ENCODE results near the gene MITD1. TPM values are rescaled to one million over a fixed set of nuclear protein-coding genes. Genes with fewer than 3 reads are reported as not detected.

The MITD1 gene
- total RNA-seq, 4 donors from 2014 or later: 5.0 to 30.6 (median 24.0) TPM

DNA sequence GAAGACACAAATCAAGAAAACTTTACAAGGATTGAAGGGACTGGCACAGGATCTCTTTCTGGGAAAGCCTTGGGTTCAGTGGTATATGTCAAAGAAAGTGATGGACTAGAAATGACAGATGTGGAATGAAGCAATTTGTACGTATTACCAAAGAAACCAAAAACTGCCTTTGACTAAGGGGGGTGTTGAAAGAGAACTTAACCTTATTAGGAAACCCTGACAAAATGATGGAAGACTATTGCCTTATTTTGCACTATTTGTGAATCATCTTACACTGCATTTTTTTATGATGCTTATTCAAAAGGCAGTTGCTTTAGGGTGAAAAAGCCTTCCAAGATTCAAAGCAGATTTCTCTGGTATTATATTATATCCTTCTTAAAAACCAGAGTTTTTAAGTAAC lies 30.2 kb downstream of the MITD1 start:
- Histone ChIP-seq H3K27me3 (no peaks in the 10 kb centered on the region), H3K27ac (no peak overlapping the region), H3K36me3 (no peaks in the 10 kb centered on the region), H3K4me3 (no peak overlapping the region), H3K9me3 (no peaks in the 10 kb centered on the region), H3K4me1 (peaks cover 3 to 10% (median 7%) of the 10 kb centered on the region in 4 donors)
- 87 to 100% methylated on average over 1 of the region's 1 CpG for WGBS, 2 donors (ENCODE audit: low coverage in 1 of 2)
- in situ Hi-C loops (cut with MboI; ENCODE audit: low pct_ligation_motif_present in 1 of 4, low pct_unique_long_range_greater_than_20kb in 1 of 4, low sequenced_read_pairs in 3 of 4): no loop called here
- TF ChIP-seq EP300 (IDR thresholded peaks at IDR 0.05; ENCODE audit: low read depth) (no peak), POLR2AphosphoS5 (IDR thresholded peaks at IDR 0.05) (no peak), POLR2A (IDR thresholded peaks at IDR 0.05) (no peak)
- TF ChIP-seq, protein P1, sequence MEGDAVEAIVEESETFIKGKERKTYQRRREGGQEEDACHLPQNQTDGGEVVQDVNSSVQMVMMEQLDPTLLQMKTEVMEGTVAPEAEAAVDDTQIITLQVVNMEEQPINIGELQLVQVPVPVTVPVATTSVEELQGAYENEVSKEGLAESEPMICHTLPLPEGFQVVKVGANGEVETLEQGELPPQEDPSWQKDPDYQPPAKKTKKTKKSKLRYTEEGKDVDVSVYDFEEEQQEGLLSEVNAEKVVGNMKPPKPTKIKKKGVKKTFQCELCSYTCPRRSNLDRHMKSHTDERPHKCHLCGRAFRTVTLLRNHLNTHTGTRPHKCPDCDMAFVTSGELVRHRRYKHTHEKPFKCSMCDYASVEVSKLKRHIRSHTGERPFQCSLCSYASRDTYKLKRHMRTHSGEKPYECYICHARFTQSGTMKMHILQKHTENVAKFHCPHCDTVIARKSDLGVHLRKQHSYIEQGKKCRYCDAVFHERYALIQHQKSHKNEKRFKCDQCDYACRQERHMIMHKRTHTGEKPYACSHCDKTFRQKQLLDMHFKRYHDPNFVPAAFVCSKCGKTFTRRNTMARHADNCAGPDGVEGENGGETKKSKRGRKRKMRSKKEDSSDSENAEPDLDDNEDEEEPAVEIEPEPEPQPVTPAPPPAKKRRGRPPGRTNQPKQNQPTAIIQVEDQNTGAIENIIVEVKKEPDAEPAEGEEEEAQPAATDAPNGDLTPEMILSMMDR (IDR thresholded peaks at IDR 0.05): no peak
- intact Hi-C loops (cut with DNase I; ENCODE audit: low total_unique reads): no loop called here
- no peak for DNase-seq

DNA sequence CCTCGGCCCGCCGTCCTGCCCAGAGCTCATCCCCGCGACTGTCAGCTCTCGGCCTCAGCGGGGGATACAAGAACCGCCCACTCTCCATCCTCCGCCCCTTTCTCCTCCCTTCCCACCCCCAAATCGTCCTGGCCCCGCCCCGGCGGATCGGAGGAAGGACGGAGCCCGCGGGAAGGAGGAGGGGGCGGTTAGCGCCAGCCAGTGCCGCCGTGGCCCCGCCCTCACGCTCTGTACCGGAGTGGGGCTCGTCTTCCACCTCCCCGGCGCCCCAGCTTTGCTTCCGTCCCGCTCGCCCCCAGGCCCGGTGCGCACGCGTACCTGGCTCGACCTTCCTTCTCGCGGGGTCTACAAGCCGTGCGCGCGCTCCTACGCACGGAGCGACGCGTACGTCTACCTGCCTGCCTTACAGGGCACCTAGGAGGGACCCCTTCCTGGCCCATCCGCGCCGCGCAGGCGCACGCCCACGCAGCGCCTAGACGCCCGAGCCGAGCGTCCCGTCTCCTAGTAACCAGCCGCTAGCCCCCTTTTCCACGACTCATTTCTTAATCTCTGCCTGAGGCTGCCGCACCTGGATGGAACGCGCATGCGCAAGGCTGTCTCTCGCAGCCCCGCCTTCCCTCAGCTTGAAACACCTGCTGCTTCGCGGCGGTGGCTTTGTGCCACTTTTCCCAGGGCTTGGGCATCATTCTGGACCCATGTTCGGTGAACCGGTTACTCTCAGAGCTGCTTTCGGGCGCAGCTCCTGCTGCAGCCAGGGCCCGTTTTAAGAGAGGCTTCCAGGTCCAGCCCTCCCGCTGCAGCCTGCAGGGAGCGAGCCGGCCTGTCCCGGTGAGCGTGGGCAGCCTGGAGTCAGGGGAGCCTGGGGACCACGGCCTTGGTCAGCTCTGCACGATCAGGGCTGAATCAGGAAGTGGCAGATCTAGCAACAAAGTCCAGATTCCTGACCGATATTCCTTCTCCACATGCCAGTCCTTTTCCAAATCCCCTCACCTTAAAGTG lies 39.4 kb downstream of the MITD1 start, which contains the start of gene C2orf15:
C2orf15 (plus strand) TSS at position 598 of the 999 bp plus-strand sequence. CDS start 8,852 bp downstream, outside the sequence.
- Histone ChIP-seq H3K4me1 (peaks cover 6 to 19% (median 12%) of the 10 kb centered on the region in 4 donors), H3K27ac (peak within 1 kb of the TSS; percentile 90 to 97 (median 96)), H3K36me3 (no peaks in the 10 kb centered on the region), H3K27me3 (no peaks in the 10 kb centered on the region), H3K4me3 (peak within 1 kb of the TSS; percentile 60 to 96 (median 82)), H3K9me3 (no peaks in the 10 kb centered on the region)
- peak; percentile 98 for DNase-seq
- in situ Hi-C loops (cut with MboI; ENCODE audit: low pct_ligation_motif_present in 1 of 4, low pct_unique_long_range_greater_than_20kb in 1 of 4, low sequenced_read_pairs in 3 of 4) (no loop called here), intact Hi-C loops (cut with DNase I; ENCODE audit: low total_unique reads) (no loop called here)
- 0% methylated on average over 5 to 65 of the region's 84 CpGs for WGBS, 2 donors (ENCODE audit: low coverage in 1 of 2)
- TF ChIP-seq POLR2A (IDR thresholded peaks at IDR 0.05): peak; percentile 90
- TF ChIP-seq EP300 (IDR thresholded peaks at IDR 0.05; ENCODE audit: low read depth): no peak
- TF ChIP-seq, protein P1 (IDR thresholded peaks at IDR 0.05): no peak
- peak; percentile 88 to 96 (median 92) for TF ChIP-seq POLR2AphosphoS5 (IDR thresholded peaks at IDR 0.05)

DNA sequence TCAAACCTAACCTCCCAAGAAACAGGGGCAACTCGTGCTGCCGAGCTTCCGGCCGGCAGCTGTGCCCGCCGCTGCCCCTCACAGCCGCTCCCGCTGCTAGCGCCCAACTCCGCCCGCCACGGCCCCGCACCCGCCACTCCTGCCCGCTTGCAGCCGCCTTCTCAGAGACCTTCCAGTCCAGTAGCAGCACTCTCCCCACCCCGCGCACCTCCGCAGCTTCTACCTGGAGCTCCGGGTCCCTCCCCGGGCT lies 40.1 kb downstream of the MITD1 start:
- Histone ChIP-seq H3K36me3 (no peaks in the 10 kb centered on the region), H3K4me1 (peaks cover 6 to 19% (median 12%) of the 10 kb centered on the region in 4 donors), H3K27me3 (no peaks in the 10 kb centered on the region), H3K4me3 (peak overlapping the region; percentile 60 to 96 (median 82)), H3K27ac (peak overlapping the region; percentile 90 to 97 (median 96)), H3K9me3 (no peaks in the 10 kb centered on the region)
- in situ Hi-C loops (cut with MboI; ENCODE audit: low pct_ligation_motif_present in 1 of 4, low pct_unique_long_range_greater_than_20kb in 1 of 4, low sequenced_read_pairs in 3 of 4): no loop called here
- no peak for DNase-seq
- intact Hi-C loops (cut with DNase I; ENCODE audit: low total_unique reads): no loop called here
- TF ChIP-seq EP300 (IDR thresholded peaks at IDR 0.05; ENCODE audit: low read depth) (no peak), POLR2A (IDR thresholded peaks at IDR 0.05) (no peak), POLR2AphosphoS5 (IDR thresholded peaks at IDR 0.05) (no peak)
- TF ChIP-seq, protein P1 (IDR thresholded peaks at IDR 0.05): no peak
- WGBS, 2 donors (ENCODE audit: low coverage in 1 of 2): 1% methylated on average over 16 of the region's 21 CpGs; no CpG with 5 or more reads in 1 of the 2 donors

DNA sequence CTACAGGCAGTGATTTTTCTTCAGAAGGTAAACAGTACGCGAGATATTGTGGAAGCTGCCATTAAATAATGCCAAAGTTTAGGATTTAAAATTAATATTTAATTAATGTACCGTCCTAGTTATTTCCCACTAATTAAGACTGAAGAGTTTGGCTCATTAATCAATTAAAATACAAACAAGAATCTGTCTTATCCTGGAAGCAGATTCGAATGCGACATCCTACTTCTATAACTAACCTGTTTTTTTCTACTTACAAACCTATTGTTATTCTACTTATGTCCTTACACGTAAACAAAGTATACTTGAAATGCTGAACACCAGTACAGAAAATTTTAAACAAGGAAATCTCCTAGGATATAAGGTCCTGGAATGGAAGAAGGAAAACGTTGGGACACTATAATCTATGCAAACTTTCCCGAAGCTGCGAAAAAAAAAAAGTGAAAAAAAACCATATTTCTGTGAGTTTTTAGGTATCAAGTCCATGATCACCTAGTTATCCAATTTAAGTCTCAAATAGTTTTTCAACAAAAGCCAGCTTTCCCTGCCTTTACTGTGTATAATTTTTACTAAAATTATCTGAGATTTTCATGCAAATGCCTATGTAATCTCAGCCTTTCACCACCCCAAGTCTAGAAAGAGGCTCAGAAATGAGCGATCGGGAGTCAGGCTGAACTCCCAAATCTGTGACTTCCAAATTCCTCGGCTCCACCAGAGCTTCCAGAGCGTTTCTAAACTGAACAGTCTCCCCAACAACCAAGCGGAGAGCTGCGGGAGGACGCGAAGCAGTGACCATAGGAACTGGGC lies 40.6 kb downstream of the MITD1 start:
- H3K9me3 ChIP-seq: no peaks in the 10 kb centered on the region
- no peaks in the 10 kb centered on the region for H3K36me3 ChIP-seq
- DNase-seq: no peak
- intact Hi-C loops (cut with DNase I; ENCODE audit: low total_unique reads): no loop called here
- H3K27ac ChIP-seq: peak overlapping the region; percentile 90 to 97 (median 96)
- H3K27me3 ChIP-seq: no peaks in the 10 kb centered on the region
- H3K4me1 ChIP-seq: peaks cover 6 to 19% (median 12%) of the 10 kb centered on the region in 4 donors
- TF ChIP-seq POLR2AphosphoS5 (IDR thresholded peaks at IDR 0.05) (no peak), POLR2A (IDR thresholded peaks at IDR 0.05) (no peak), EP300 (IDR thresholded peaks at IDR 0.05; ENCODE audit: low read depth) (no peak)
- TF ChIP-seq, protein P1 (IDR thresholded peaks at IDR 0.05): no peak
- in situ Hi-C loops (cut with MboI; ENCODE audit: low pct_ligation_motif_present in 1 of 4, low pct_unique_long_range_greater_than_20kb in 1 of 4, low sequenced_read_pairs in 3 of 4): no loop called here
- WGBS, 2 donors (ENCODE audit: low coverage in 1 of 2): 23 to 35% methylated on average over 9 to 17 of the region's 17 CpGs
- peak overlapping the region; percentile 60 to 96 (median 82) for H3K4me3 ChIP-seq
